GM21619 (cell line): ENCODE data around the gene RIN3.
"Not testable (repeated sequence)": the region's sequence is repeated elsewhere in the genome, so short reads cannot be mapped to it uniquely, and the experiment has no call there.

ENCODE experiments used
- ATAC-seq: cut with Tn5 transposase; IDR thresholded peaks from one replicate; pipeline ENCODE4 v1.9.1; 2021; ENCODE audit not compliant: unreplicated experiment

RIN3 gene

DNA sequence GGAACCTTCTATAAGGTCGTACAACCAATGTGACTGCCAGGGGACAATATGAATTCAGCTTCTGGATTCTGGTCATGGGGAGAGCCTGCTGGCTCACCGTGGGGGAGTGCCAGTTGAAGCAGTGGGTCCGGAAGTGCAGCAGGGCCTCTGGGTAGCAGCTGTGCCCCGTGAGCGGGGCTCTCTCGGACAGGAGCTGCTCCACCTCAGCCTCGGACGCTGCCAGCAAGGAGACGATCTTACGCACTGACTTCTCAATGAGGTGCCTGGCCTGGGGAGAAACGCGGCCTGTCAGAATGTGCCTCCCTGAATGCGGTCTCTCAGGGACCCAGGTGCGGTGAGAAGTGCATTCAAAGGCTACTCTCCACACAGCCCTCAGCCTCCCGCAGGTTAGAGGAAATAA is 192.8 kb downstream of the RIN3 start:
- ATAC-seq, result no peak

DNA sequence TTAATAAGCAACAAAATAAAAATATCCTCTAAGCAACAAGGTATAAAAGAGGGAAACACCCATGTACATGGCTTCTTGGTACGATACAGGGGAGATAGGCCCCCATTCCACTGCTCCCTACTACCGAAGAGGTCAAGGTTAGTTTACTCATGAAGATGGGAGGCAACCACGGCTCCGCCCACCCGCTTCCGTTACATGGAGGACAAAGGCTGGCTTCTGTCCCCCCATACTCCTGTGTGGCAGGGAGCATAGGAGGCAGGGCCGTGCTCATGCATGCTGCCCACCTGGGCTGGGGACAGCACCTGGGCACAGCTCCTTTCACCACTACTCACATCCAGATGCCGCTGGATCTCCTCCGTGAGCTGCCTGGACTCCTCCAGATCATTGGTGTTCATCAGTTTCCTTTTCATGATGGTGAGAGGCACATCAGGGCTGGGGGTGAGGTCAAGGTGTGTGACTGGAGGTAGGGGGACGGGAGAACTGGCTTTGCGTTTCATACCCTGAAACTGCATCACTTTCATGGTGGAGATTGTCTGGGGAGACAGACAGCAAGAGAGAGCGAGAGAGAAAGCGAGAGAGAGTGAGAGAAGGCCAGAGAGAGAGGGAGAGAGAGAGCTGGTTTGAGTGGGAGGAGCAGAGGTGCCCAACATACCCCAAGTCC is 195.9 kb downstream of the RIN3 start:
- no peak for ATAC-seq

DNA sequence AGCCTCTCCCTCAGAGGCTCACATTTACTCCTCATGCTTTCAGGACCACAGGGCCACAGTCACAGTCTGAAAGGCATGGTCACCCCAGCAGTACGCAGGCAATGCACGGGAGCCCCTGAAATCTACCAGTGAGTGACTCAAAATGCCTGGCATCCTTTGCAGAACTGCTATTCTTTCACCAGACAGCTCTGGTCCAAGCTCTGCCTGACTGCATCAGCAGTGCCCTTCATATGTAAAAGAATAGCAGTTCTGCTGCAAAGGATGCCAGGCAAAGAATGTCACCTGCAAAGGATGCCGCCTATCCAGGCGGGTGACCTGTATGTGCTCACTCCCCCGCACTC is 196.4 kb downstream of the RIN3 start:
- no peak for ATAC-seq

- ATAC-seq, result no peak
Measured at GRCh38 chr14:92711976-92712653, 198.5 kb downstream of the RIN3 start.

- ATAC-seq, result no peak
Measured at GRCh38 chr14:92712654-92713051, 199.1 kb downstream of the RIN3 start.

DNA sequence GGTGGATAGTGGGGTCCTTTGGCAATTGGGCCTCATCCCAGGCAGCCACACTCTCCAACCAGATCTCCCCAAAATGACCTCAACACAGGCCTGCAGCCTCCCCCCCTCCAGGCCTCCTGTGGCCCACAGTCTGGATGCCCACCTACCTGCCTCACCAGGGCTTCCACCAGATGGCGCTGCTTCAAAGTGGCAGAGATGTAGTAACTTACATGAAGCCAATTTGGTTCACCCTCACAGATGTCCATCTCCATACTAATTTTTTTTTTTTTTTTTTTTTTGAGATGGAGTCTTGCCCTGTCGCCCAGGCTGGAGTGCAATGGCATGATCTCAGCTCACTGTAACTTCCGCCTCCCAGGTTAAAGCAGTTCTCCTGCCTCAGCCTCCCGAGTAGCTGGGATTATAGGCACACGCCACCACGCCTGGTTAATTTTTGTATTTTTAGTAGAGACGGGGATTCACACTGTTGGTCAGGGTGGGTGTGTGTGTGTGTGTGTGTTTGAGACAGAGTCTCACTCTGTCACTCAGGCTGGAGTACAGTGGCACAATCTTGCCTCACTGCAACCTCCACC is 201.2 kb downstream of the RIN3 start:
- not testable (repeated sequence) for ATAC-seq

DNA sequence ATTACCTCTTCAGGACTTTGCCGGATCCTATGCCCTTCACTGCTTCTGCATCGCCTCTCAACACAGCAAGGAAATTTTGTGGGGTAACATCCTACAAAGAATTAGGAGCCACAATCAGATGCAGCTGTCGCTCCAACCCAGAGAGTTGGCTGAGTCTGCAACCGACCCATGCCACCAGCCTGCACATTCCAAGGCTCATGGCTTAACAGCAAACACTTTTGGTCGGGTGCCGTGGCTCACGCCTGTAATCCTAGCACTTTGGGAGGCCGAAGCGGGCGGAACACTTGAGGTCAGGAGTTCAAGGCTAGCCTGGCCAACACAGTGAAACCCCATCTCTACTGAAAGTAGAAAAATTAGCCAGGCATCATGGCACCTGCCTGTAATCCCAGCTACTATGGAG is 202.6 kb downstream of the RIN3 start:
- no peak for ATAC-seq

- ATAC-seq, result no peak
Measured at GRCh38 chr14:92717571-92718042, 204.0 kb downstream of the RIN3 start.

- no peak for ATAC-seq
Measured at GRCh38 chr14:92718664-92719063, 205.1 kb downstream of the RIN3 start.

GRCh38 chr14:92719421-92719820 is 205.8 kb downstream of the RIN3 start:
- ATAC-seq, result no peak

DNA sequence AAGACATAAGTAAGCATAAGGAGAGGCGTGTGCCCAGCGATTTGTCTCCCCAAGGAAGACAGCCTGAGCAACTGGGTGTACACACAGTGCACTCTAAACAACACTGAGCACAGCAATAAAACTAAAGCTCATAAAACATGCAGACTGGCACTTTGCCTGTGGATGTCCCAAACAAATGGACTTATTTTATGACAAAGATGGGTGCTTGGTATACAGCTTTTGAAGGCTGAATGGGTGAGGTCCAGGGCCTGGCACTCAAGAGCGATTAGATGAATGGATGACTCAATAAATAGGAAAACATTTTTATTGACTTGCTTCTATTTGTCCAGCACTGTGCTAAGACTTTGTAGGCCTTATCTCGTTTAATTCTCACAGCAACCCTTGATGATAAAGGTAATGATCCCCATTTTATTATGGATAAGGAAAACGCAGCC is 206.3 kb downstream of the RIN3 start:
- ATAC-seq, result no peak

DNA sequence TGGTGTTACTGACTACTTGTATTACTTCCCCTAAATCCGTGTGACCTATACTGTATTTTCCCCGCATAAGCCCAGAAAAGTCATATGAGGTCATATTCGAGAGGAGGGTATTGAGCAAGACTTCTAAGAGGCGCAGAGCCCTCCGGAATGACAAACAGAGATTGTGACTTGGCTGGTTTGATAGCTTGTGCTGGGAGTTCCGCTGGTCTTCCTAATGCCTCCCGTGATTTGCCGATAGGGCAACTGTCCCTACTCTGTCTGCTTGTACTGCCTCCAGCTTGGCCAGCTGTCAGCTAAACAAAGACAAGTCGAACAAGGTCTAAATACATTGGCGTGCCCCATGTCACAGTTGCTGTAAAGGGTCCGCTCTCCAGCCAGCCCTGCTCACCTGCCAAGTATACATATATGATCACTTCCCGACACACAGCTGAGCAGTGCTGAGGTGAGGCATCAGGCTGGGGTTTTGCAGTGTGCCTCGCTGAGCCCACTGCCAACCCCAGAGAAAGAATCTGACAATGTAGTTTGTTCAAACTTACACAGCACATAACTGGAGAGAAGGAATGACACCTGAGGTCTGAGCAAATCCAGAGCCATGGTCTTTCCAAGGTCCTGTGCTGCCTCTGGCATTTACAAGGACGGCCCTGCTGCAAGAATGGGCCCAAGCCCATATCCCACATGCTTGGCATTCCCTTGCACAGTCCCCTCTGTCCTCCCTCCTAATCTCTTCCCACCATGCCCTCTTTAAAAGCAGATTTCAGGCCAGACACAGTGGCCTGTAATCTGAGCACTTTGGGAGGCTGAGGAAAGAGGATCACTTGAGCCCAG is 211.1 kb downstream of the RIN3 start:
- no peak for ATAC-seq

- no peak for ATAC-seq
Measured at GRCh38 chr14:92726135-92726932, 212.8 kb downstream of the RIN3 start.

DNA sequence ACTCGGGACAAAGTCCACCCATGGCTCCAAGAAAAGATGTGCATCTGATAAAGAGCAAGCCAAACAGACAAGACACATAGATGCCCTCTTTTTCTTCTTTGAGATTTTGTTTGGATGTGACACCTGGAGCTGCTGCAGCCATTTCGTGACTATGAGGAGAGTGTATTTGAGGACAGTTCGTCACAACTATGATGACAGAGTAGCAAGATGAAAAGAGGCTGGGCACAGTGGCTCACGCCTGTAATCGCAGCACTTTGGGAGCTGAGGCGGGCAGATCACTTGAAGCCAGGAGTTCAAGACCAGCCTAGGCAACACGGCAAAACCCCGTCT is 213.3 kb downstream of the RIN3 start:
- no peak for ATAC-seq

GRCh38 chr14:92728759-92729364 is 215.3 kb downstream of the RIN3 start:
- ATAC-seq, result peak; percentile 62

DNA sequence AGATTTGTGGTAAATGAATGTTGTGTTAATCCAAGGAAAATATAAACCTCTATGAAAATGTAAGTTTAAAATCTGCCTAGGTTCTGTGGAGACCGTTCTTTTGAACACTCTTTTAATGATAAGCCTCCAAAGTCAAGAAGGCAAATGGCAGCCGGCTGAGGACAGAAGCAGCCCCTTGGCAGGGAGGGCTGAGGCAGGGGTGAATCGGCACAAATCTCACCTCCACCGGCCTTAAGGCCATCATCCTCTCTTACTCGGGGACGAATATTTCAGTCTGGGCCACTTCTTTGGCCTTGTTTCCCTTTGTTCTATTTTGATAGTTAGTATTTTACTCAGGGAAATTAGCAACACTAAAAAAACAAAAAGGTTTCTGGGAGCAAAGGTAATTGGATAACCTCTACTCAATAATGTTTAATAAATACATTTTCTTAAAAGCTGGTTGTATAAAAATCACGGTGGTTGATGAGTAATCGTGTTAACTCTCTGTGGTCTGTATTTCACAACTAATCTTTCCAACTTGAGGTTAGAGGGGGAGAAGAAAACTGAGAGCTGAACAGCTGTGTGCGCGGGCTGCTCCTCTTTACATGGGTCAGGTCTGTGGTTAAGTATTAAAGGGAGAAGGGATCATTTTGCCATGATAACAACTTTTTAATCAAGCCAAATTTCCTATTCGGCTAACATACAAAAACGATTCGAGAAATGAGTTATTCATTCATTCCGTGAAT is 216.2 kb downstream of the RIN3 start:
- ATAC-seq, result peak; percentile 71

DNA sequence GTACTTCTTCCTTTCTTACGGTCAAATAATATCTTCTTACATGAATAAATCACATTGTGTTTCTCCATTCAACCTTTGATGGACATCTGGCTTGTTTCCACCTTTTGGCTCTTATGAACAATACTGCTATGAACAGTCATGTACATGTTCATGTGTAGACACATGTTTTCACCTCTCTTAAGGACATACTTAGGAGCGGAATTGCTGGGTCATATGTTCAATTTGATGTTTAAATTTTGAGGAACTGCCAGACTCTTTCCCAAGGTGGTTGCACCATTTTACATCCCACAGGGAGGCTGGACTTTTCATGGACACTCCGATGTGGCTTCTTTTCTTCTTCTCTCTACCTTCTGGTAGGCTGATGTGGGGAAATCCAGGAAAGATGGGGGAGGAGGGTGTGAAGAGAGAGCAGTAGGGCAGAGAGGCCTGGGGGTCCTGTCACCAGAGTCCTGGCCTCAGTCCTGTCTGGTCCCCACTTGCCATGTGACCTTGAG is 218.1 kb downstream of the RIN3 start:
- no peak for ATAC-seq

DNA sequence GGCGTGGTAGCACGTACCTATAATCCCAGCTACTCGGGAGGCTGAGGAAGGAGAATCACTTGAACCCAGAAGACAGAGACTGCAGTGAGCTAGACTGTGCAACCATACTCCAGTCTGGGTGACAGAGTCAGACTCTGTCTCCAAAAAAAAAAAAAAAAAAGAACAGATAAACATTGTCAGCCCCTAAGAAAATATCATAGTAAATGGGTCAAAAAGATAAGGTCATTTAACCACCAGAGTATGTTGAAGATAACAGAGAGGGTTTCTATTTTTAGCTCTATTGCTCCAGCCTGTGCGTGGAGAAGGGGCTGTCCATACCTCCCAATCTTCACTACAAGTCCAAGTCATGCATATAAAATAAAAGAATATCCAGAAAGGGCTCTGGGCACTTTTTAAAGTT is 219.4 kb downstream of the RIN3 start:
- no peak for ATAC-seq

DNA sequence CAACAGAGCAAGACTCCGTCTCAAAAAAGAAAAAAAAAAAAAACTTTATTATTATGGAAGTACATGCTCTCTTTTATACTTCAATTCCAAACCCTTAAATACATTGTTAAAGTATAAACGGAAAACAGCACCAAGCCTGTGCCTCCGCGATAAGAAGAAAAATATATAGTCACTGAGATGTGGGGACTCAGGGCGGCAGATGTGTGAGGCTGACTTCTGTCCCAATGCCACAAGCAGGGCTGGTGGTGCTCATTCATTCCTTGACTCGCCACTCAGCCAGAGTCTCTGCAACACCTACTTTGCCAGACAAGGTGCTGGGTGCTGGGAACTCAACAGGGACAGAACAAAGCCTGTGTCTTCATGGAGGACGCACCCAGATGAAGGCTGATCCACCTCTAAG is 221.0 kb downstream of the RIN3 start:
- ATAC-seq, result no peak

GRCh38 chr14:92735344-92735743 is 221.8 kb downstream of the RIN3 start:
- ATAC-seq, result no peak
